Measurements from ENCODE around the gene CSRP2.

GRCh38 chr12:76855271-76855670, 23.5 kb downstream of the CSRP2 start:
- TF ChIP-seq RAD21 (conservative IDR thresholded peaks at IDR 0.05), result no peak
- no peak for TF ChIP-seq CTCF (IDR thresholded peaks at IDR 0.05; ENCODE audit: poor library complexity, severe bottlenecking)
- no peak for TF ChIP-seq EZH2 (IDR thresholded peaks at IDR 0.05; ENCODE audit: borderline replicate concordance, insufficient read depth, low read length, poor library complexity, severe bottlenecking)
- TF ChIP-seq POLR2AphosphoS5 (IDR thresholded peaks at IDR 0.05), result no peak
- TF ChIP-seq TAF1 (IDR thresholded peaks at IDR 0.05; ENCODE audit: low read depth), result no peak
- no peak for TF ChIP-seq EP300 (conservative IDR thresholded peaks at IDR 0.05; ENCODE audit: poor library complexity, severe bottlenecking)
